Left hindlimb (tissue), 1 donor: Measurements from ENCODE around the gene ZNF883.
"Not testable (repeated sequence)": the region's sequence is repeated elsewhere in the genome, so short reads cannot be mapped to it uniquely, and the experiment has no call there.

ENCODE experiments used
- DNase-seq: peaks from one replicate; pipeline ENCODE4 v3.0.0-alpha.2; 2018

The ZNF883 gene

GRCh38 chr9:113011911-113012381, at the start of gene ZNF883:
Gene ZNF883, minus strand, starts transcription at chr9:113012192.
- DNase-seq: peak; percentile 81

GRCh38 chr9:113061072-113061850, 49.3 kb upstream of the ZNF883 start:
- DNase-seq: not testable (repeated sequence)

- not testable (repeated sequence) for DNase-seq
Measured at GRCh38 chr9:113059581-113060284, 47.7 kb upstream of the ZNF883 start.

GRCh38 chr9:113057193-113057592, 45.2 kb upstream of the ZNF883 start:
- DNase-seq: no peak

GRCh38 chr9:113056191-113057106, 44.5 kb upstream of the ZNF883 start, which contains the start of gene ZFP37:
Gene ZFP37, minus strand, starts transcription at chr9:113056724. Its CDS starts 36 bp downstream, at chr9:113056688.
- peak; percentile 94 for DNase-seq

- no peak for DNase-seq
Measured at GRCh38 chr9:113042884-113043657, 31.1 kb upstream of the ZNF883 start.

- no peak for DNase-seq
Measured at GRCh38 chr9:113026200-113026599, 14.2 kb upstream of the ZNF883 start.

GRCh38 chr9:113018247-113018646, 6.3 kb upstream of the ZNF883 start:
- no peak for DNase-seq

- no peak for DNase-seq
Measured at GRCh38 chr9:113012492-113012891, 500 bp upstream of the ZNF883 start.

- DNase-seq: no peak
Measured at GRCh38 chr9:113005777-113006176, 6.2 kb downstream of the ZNF883 start.

GRCh38 chr9:112997236-112997941, 14.6 kb downstream of the ZNF883 start:
- no peak for DNase-seq

GRCh38 chr9:112971415-112971814, 40.6 kb downstream of the ZNF883 start:
- DNase-seq: no peak

GRCh38 chr9:112970939-112971338, 41.1 kb downstream of the ZNF883 start:
- DNase-seq: no peak

- no peak for DNase-seq
Measured at GRCh38 chr9:112969730-112970129, 42.3 kb downstream of the ZNF883 start.

- no peak for DNase-seq
Measured at GRCh38 chr9:112955550-112955949, 56.4 kb downstream of the ZNF883 start.

GRCh38 chr9:112945620-112946208, 66.3 kb downstream of the ZNF883 start:
- no peak for DNase-seq

GRCh38 chr9:112939418-112939817, 72.6 kb downstream of the ZNF883 start:
- no peak for DNase-seq

- DNase-seq: no peak
Measured at GRCh38 chr9:112933696-112934095, 78.3 kb downstream of the ZNF883 start.

- DNase-seq: no peak
Measured at GRCh38 chr9:112925058-112925641, 86.8 kb downstream of the ZNF883 start.

GRCh38 chr9:112921549-112921948, 90.4 kb downstream of the ZNF883 start:
- no peak for DNase-seq

GRCh38 chr9:112917987-112918362, 94.0 kb downstream of the ZNF883 start:
- no peak for DNase-seq
